Calu3 (cell line): ENCODE data around the gene TGFA. TPM values are rescaled to one million over a fixed set of nuclear protein-coding genes. Genes with fewer than 3 reads are reported as not detected.

Experiments used
- Bru-seq: library from RNA; stranded (reverse); fragments of 400-500 nt; gene quantifications from one replicate; lab custom pipeline; 2021; lab: Mats Ljungman, UMichigan
- BruChase-seq, 2 experiments: library from RNA; stranded (reverse); fragments of 400-500 nt; gene quantifications; one replicate each; lab custom pipeline; 2021; lab: Mats Ljungman, UMichigan
- BruUV-seq: library from RNA; stranded (reverse); fragments of 400-500 nt; replicated peaks from 2 replicates; lab custom pipeline; 2021; lab: Mats Ljungman, UMichigan
- CTCF ChIA-PET: fragments of 300-600 bp; sonication (Branson Sonifier 250); formaldehyde crosslinking; loops from one replicate; lab custom pipeline; 2022; ENCODE audit warnings: antibody characterized with exemption; lab: Charles Lee
- DNase-seq: peaks from one replicate; pipeline ENCODE4 v3.0.0; 2022
- H3K27ac Mint-ChIP-seq: one replicate; pipeline ENCODE4 v1.8.0; 2022; ENCODE audit warnings: mixed read lengths; ENCODE audit not compliant: unreplicated experiment
- H3K27me3 Mint-ChIP-seq: one replicate; pipeline ENCODE4 v1.8.0; 2022; ENCODE audit warnings: mixed read lengths; ENCODE audit not compliant: unreplicated experiment
- H3K36me3 Mint-ChIP-seq: one replicate; pipeline ENCODE4 v1.8.0; 2022; ENCODE audit warnings: mild to moderate bottlenecking, moderate library complexity, mixed read lengths; ENCODE audit not compliant: insufficient read depth, unreplicated experiment
- H3K4me1 Mint-ChIP-seq: one replicate; pipeline ENCODE4 v1.8.0; 2022; ENCODE audit warnings: mild to moderate bottlenecking, low read depth, mixed read lengths; ENCODE audit not compliant: unreplicated experiment
- H3K4me3 Mint-ChIP-seq: one replicate; pipeline ENCODE4 v1.8.0; 2022; ENCODE audit warnings: mild to moderate bottlenecking, low read depth, moderate library complexity, mixed read lengths; ENCODE audit not compliant: unreplicated experiment
- H3K9me3 Mint-ChIP-seq: one replicate; pipeline ENCODE4 v1.8.0; 2022; ENCODE audit warnings: low read depth, mixed read lengths; ENCODE audit not compliant: unreplicated experiment
- intact Hi-C: fragments of 100-400 bp; cut with micrococcal nuclease; formaldehyde crosslinking; loops from one replicate; pipeline ENCODE4 v1.10.0; 2022; ENCODE audit not compliant: unreplicated experiment
- long read RNA-seq: library from polyadenylated mRNA; stranded (forward); transcript quantifications from one replicate; pipeline ENCODE4 v2.0.0, GENCODE V29; 2022
- total RNA-seq: library from RNA; stranded (reverse); gene quantifications from 2 replicates; pipeline ENCODE4 v1.2.3, GENCODE V29; 2022
- TF ChIP-seq, protein P1 (sequence below): fragments of 200-600 bp; IDR thresholded peaks from one replicate; pipeline ENCODE4 v1.8.0; 2022; ENCODE audit warnings: antibody characterized with exemption; ENCODE audit not compliant: unreplicated experiment

Gene TGFA
- total RNA-seq (80.0 and 104 TPM in 2 replicates), Bru-seq, nascent RNA (percentile 96 among the genes with signal in this experiment), BruChase-seq, experiment 1, labeled RNA remaining after a 6-hour chase (percentile 86 among the genes with signal in this experiment), BruChase-seq, experiment 2, labeled RNA remaining after a 2-hour chase (percentile 80 among the genes with signal in this experiment)
- long read RNA-seq, full-length matches to known transcripts, result 33 of 78 reads
- long read RNA-seq, partial matches to known transcripts, result 2 of 78 reads
- long read RNA-seq, other reads (novel, unspliced or antisense), result 43 of 78 reads

DNA sequence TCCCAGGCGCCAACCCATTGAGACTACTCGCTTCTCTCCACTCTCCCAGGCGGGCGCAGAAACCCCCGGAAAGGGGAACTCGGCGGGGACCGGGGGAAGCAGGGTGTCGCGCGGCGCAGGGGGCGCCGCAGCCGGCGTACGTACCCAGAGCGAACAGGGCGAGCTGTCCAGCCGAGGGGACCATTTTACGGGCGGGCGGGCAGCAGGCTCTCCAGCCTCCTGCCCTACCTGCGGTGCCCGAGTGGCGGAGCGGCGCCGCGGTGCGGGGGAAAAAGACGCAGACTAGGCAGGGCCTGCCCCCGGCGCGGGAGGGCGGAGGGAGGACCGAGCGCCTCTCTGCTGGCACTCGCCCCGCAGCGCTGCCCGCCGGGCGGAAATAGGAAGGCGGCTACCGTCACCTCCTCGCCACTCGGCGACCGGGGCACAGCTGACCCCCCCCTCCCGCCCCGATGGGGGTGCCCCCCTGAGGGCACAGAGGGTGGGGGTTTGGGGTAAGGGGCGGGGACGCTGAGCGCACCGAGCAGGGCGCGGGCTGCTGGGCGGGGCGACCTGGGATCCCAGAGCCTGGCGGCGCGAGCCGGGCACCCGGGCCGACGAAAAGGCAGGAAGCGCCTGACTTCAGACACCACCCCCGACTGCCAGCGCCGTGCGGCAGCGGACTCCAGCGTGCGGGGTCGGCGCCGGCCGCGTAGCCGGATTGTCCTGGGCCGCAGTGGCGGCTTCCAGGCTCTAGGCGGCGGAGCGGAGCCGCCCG lies at the start of gene TGFA:
TSS of gene TGFA (minus strand) at position 243 of the 754 bp plus-strand sequence. CDS start at position 184, 59 bp downstream.
- Mint-ChIP-seq H3K36me3 (peaks cover 41% of the 10 kb centered on the region), H3K9me3 (no peaks in the 10 kb centered on the region), H3K27me3 (no peaks in the 10 kb centered on the region), H3K27ac (peak within 1 kb of the TSS; percentile 95), H3K4me3 (peak within 1 kb of the TSS; percentile 99), H3K4me1 (peaks cover 39% of the 10 kb centered on the region)
- intact Hi-C loops, result loop anchor here (1.0 to 5.0 kb wide), 2 partner anchors 64 to 211 kb away; no protein-coding TSS in a partner anchor
- peak; percentile 96 for DNase-seq
- TF ChIP-seq, protein P1, sequence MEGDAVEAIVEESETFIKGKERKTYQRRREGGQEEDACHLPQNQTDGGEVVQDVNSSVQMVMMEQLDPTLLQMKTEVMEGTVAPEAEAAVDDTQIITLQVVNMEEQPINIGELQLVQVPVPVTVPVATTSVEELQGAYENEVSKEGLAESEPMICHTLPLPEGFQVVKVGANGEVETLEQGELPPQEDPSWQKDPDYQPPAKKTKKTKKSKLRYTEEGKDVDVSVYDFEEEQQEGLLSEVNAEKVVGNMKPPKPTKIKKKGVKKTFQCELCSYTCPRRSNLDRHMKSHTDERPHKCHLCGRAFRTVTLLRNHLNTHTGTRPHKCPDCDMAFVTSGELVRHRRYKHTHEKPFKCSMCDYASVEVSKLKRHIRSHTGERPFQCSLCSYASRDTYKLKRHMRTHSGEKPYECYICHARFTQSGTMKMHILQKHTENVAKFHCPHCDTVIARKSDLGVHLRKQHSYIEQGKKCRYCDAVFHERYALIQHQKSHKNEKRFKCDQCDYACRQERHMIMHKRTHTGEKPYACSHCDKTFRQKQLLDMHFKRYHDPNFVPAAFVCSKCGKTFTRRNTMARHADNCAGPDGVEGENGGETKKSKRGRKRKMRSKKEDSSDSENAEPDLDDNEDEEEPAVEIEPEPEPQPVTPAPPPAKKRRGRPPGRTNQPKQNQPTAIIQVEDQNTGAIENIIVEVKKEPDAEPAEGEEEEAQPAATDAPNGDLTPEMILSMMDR, result no peak
- CTCF ChIA-PET, result interaction anchor here (1.0 to 2.7 kb wide), 6 partner anchors 29 to 250 kb away, joined by 3 to 12 read pairs (median 6); no protein-coding TSS in a partner anchor
- no TSS peak for BruUV-seq

DNA sequence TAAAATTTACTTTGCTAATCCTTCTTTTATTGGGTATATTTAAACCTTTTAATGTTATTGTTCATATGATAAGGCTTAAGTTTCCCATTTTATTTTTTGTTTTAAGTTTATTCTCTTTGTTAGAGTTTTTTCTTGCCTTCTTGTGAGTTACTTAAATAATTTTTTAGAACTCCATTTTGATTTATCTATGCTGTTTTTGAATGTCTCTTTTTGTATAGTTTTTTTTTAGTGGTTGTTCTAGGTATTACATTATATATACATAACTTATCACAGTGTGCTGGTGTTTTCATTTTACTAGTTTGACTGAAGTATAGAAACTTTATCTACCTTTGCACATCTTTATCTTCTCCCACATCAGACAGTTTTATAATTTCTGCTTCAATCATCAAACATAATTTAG lies 49.4 kb upstream of the TGFA start:
- Mint-ChIP-seq H3K4me1 (peaks cover 13% of the 10 kb centered on the region), H3K4me3 (no peak overlapping the region), H3K27me3 (no peaks in the 10 kb centered on the region), H3K36me3 (no peaks in the 10 kb centered on the region), H3K27ac (no peak overlapping the region), H3K9me3 (peaks cover 6% of the 10 kb centered on the region)
- intact Hi-C loops, result no loop called here
- TF ChIP-seq, protein P1, result no peak
- CTCF ChIA-PET, result no interaction called here
- BruUV-seq, result no TSS peak
- no peak for DNase-seq

DNA sequence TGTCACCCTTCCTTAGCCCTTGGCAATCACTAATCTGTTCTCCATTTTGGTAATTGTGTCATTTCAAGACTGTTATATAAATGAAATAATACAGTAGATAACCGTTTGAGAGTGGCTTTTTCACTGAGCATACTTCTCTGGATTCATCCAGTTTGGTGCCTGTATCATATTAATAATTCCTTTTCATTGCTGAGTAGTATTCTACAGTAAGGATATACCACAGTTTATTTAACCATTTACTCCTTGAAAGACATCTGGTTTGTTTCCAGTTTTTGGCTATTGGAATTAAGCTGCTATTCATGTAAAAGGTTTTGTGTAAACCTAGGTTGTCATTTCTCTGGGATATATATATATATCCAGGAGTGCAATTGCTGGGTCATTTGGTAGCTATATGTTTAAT lies 44.6 kb upstream of the TGFA start:
- no peak overlapping the region for H3K4me3 Mint-ChIP-seq
- no peak for DNase-seq
- CTCF ChIA-PET, result no interaction called here
- TF ChIP-seq, protein P1, result no peak
- intact Hi-C loops, result no loop called here
- H3K27me3 Mint-ChIP-seq, result no peaks in the 10 kb centered on the region
- peaks cover 7% of the 10 kb centered on the region for H3K36me3 Mint-ChIP-seq
- no peak overlapping the region for H3K27ac Mint-ChIP-seq
- no TSS peak for BruUV-seq
- H3K4me1 Mint-ChIP-seq, result peaks cover 17% of the 10 kb centered on the region
- H3K9me3 Mint-ChIP-seq, result no peaks in the 10 kb centered on the region

DNA sequence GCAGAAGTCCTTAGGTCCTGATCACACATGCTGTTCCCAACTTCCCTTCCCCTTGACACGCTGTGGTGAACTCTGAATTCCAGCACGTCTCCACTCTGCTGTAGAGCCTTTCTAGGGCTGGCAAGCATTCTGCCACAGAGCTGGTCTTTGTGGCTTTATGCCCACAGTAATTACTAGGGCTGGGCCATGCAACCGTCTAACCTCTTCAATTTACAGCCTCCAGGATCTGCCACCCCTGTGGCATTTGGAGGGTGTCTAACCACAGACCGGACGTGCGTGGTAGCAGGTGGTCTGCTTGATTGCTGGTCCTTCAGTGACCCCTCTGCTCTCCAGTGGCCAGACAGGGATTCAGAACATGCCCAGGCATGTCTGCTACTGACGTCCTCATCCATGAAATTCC lies 43.1 kb upstream of the TGFA start:
- Mint-ChIP-seq H3K4me3 (no peak overlapping the region), H3K4me1 (peaks cover 24% of the 10 kb centered on the region), H3K9me3 (no peaks in the 10 kb centered on the region), H3K27ac (peak overlapping the region; percentile 69), H3K36me3 (peaks cover 7% of the 10 kb centered on the region), H3K27me3 (no peaks in the 10 kb centered on the region)
- DNase-seq, result no peak
- CTCF ChIA-PET, result interaction anchor here (0.6 kb wide), 1 partner anchor 51 kb away, joined by 3 read pairs; no protein-coding TSS in a partner anchor
- TF ChIP-seq, protein P1, result no peak
- no TSS peak for BruUV-seq
- intact Hi-C loops, result no loop called here
